ENCODE measurements around the gene GALNT11. TPM values are rescaled to one million over a fixed set of nuclear protein-coding genes. Genes with fewer than 3 reads are reported as not detected.
"Not testable (repeated sequence)": the region's sequence is repeated elsewhere in the genome, so short reads cannot be mapped to it uniquely, and the experiment has no call there.

The GALNT11 gene
- total and polyA plus RNA-seq, 11 donors: 10.6 to 28.8 (median 22.0) TPM

- TF ChIP-seq CTCF (IDR thresholded peaks at IDR 0.05): peak; percentile 20 to 58 (median 50)
- Histone ChIP-seq H3K4me1 (peaks cover 5 to 32% (median 12%) of the 10 kb centered on the region in 12 donors), H3K36me3 (peaks cover 0 to 16% (median 0%) of the 10 kb centered on the region in 9 donors)
- 65 to 77% (median 69%) methylated on average over 10 of the region's 10 CpGs for WGBS, 4 donors
- H3K9me3 ChIP-seq; H3K27ac ChIP-seq; H3K4me3 ChIP-seq; ATAC-seq; intact Hi-C loops (cut with DNase I); H3K27me3 ChIP-seq: not testable (repeated sequence)
- DNase-seq: peak in 4 of 5 donors; percentile 25 to 59 (median 40)
Measured at GRCh38 chr7:152030059-152030458, 4.6 kb downstream of the GALNT11 start.

GRCh38 chr7:152030639-152031038 is 5.2 kb downstream of the GALNT11 start:
- intact Hi-C loops (cut with DNase I); ATAC-seq; DNase-seq; H3K27me3 ChIP-seq; H3K4me3 ChIP-seq: not testable (repeated sequence)
- H3K4me1 ChIP-seq: peaks cover 5 to 32% (median 11%) of the 10 kb centered on the region in 12 donors
- H3K9me3 ChIP-seq: peaks cover 0 to 11% (median under 1%) of the 10 kb centered on the region in 12 donors
- peaks cover 0 to 20% (median 0%) of the 10 kb centered on the region in 9 donors for H3K36me3 ChIP-seq
- H3K27ac ChIP-seq: peak overlapping the region in 1 of 12 donors; percentile 30
- 81 to 89% (median 84%) methylated on average over 1 of the region's 1 CpG for WGBS, 4 donors

- DNase-seq (no peak), ATAC-seq (no peak)
- no peak for TF ChIP-seq POLR2A (IDR thresholded peaks at IDR 0.05)
- no peak for TF ChIP-seq CTCF (IDR thresholded peaks at IDR 0.05)
- no peaks in the 10 kb centered on the region for H3K27me3 ChIP-seq
- peaks cover 0 to 55% (median 27%) of the 10 kb centered on the region in 12 donors for H3K9me3 ChIP-seq
- peaks cover 0 to 11% (median 0%) of the 10 kb centered on the region in 9 donors for H3K36me3 ChIP-seq
- intact Hi-C loops (cut with DNase I): no loop called here
- 98 to 100% (median 99%) methylated on average over 5 of the region's 5 CpGs for WGBS, 4 donors
- no peak overlapping the region for H3K4me3 ChIP-seq
- peaks cover 0 to 7% (median 0%) of the 10 kb centered on the region in 12 donors for H3K4me1 ChIP-seq
- no peak overlapping the region for H3K27ac ChIP-seq
Measured at GRCh38 chr7:152035817-152036216, 10.3 kb downstream of the GALNT11 start.

GRCh38 chr7:152038410-152038809 is 12.9 kb downstream of the GALNT11 start:
- Histone ChIP-seq H3K9me3 (peaks cover 0 to 59% (median 27%) of the 10 kb centered on the region in 12 donors), H3K36me3 (peaks cover 0 to 11% (median 0%) of the 10 kb centered on the region in 9 donors)
- H3K27me3 ChIP-seq; H3K4me1 ChIP-seq; intact Hi-C loops (cut with DNase I); H3K27ac ChIP-seq; H3K4me3 ChIP-seq; DNase-seq; ATAC-seq: not testable (repeated sequence)
- 95 to 99% (median 97%) methylated on average over 5 of the region's 5 CpGs for WGBS, 4 donors

- H3K36me3 ChIP-seq; intact Hi-C loops (cut with DNase I); H3K27me3 ChIP-seq; H3K27ac ChIP-seq; H3K4me3 ChIP-seq; ATAC-seq; H3K4me1 ChIP-seq: not testable (repeated sequence)
- 52 to 69% (median 55%) methylated on average over 8 of the region's 8 CpGs for WGBS, 4 donors
- H3K9me3 ChIP-seq: peaks cover 0 to 68% (median 24%) of the 10 kb centered on the region in 12 donors
- peak in 4 of 5 donors; percentile 38 to 63 (median 48) for DNase-seq
Measured at GRCh38 chr7:152043086-152043485, 17.6 kb downstream of the GALNT11 start.

GRCh38 chr7:152044909-152045308 is 19.4 kb downstream of the GALNT11 start:
- H3K27me3 ChIP-seq; H3K4me3 ChIP-seq; ATAC-seq; H3K4me1 ChIP-seq; DNase-seq; H3K36me3 ChIP-seq; H3K27ac ChIP-seq; intact Hi-C loops (cut with DNase I): not testable (repeated sequence)
- peaks cover 0 to 61% (median 15%) of the 10 kb centered on the region in 12 donors for H3K9me3 ChIP-seq
- 93 to 95% (median 94%) methylated on average over 3 of the region's 3 CpGs for WGBS, 4 donors

Measured in heart left ventricle (tissue), 16 donors.